Chondrocyte (in vitro differentiated cells): ENCODE results near the gene COQ8A. TPM values are rescaled to one million over a fixed set of nuclear protein-coding genes. Genes with fewer than 3 reads are reported as not detected.

ENCODE experiments used
- DNase-seq: peaks from one replicate; pipeline ENCODE4 v3.0.0; 2021; ENCODE audit warnings: mixed read lengths, low spot score
- H3K27ac Mint-ChIP-seq: one replicate; pipeline ENCODE4 v1.8.0; 2021; ENCODE audit warnings: mild to moderate bottlenecking, moderate library complexity, mixed read lengths; ENCODE audit not compliant: unreplicated experiment
- H3K27me3 Mint-ChIP-seq: 2 replicates; pipeline ENCODE4 v1.8.0; 2021; ENCODE audit warnings: low read depth, mixed read lengths
- H3K36me3 Mint-ChIP-seq: 2 replicates; pipeline ENCODE4 v1.8.0; 2021; ENCODE audit warnings: low read depth, mixed read lengths
- H3K4me1 Mint-ChIP-seq: 2 replicates; pipeline ENCODE4 v1.8.0; 2021; ENCODE audit warnings: low read depth, mild to moderate bottlenecking, mixed read lengths
- H3K4me3 Mint-ChIP-seq: one replicate; pipeline ENCODE4 v1.8.0; 2021; ENCODE audit warnings: mild to moderate bottlenecking, moderate library complexity, mixed read lengths; ENCODE audit not compliant: unreplicated experiment
- H3K9me3 Mint-ChIP-seq: 2 replicates; pipeline ENCODE4 v1.8.0; 2021; ENCODE audit warnings: low read depth, mixed read lengths
- CTCF ChIP-seq: fragments of 200-600 bp; sonication (generic); IDR thresholded peaks from 2 replicates; pipeline ENCODE4 v1.5.0; 2021; ENCODE audit warnings: antibody characterized with exemption, mild to moderate bottlenecking, moderate library complexity
- total RNA-seq: library from RNA; stranded (reverse); gene quantifications from 3 replicates; pipeline ENCODE4 v1.2.1, GENCODE V29; 2021

The COQ8A gene
- total RNA-seq, 1 donor from 2014 or later = 7.4 TPM

- no peak for TF ChIP-seq CTCF
- DNase-seq = no peak
- H3K4me1 Mint-ChIP-seq = peaks cover 16% of the 10 kb centered on the region
- peaks cover 8% of the 10 kb centered on the region for H3K9me3 Mint-ChIP-seq
- no peaks in the 10 kb centered on the region for H3K27me3 Mint-ChIP-seq
- H3K4me3 Mint-ChIP-seq = no peak overlapping the region
- H3K36me3 Mint-ChIP-seq = peaks cover 7% of the 10 kb centered on the region
- H3K27ac Mint-ChIP-seq = no peak overlapping the region
Measured at GRCh38 chr1:226976276-226976977, 36.3 kb downstream of the COQ8A start.

- no peak overlapping the region for H3K4me3 Mint-ChIP-seq
- H3K36me3 Mint-ChIP-seq = peaks cover under 1% of the 10 kb centered on the region
- no peak for DNase-seq
- no peak for TF ChIP-seq CTCF
- H3K27me3 Mint-ChIP-seq = no peaks in the 10 kb centered on the region
- H3K4me1 Mint-ChIP-seq = peaks cover 16% of the 10 kb centered on the region
- no peak overlapping the region for H3K27ac Mint-ChIP-seq
- peaks cover 1% of the 10 kb centered on the region for H3K9me3 Mint-ChIP-seq
Measured at GRCh38 chr1:226976978-226977642, 37.0 kb downstream of the COQ8A start.

GRCh38 chr1:226977643-226978431 is 37.7 kb downstream of the COQ8A start:
- Mint-ChIP-seq H3K4me3 (no peak overlapping the region), H3K4me1 (peaks cover 16% of the 10 kb centered on the region), H3K27me3 (no peaks in the 10 kb centered on the region), H3K9me3 (no peaks in the 10 kb centered on the region), H3K36me3 (no peaks in the 10 kb centered on the region), H3K27ac (no peak overlapping the region)
- DNase-seq = no peak
- no peak for TF ChIP-seq CTCF

- DNase-seq = no peak
- Mint-ChIP-seq H3K27me3 (no peaks in the 10 kb centered on the region), H3K36me3 (no peaks in the 10 kb centered on the region), H3K9me3 (no peaks in the 10 kb centered on the region), H3K4me3 (no peak overlapping the region), H3K4me1 (peaks cover 15% of the 10 kb centered on the region), H3K27ac (no peak overlapping the region)
- no peak for TF ChIP-seq CTCF
Measured at GRCh38 chr1:226978432-226979114, 38.5 kb downstream of the COQ8A start.

GRCh38 chr1:226979115-226979516 is 39.0 kb downstream of the COQ8A start:
- Mint-ChIP-seq H3K9me3 (no peaks in the 10 kb centered on the region), H3K4me3 (no peak overlapping the region), H3K27me3 (no peaks in the 10 kb centered on the region), H3K36me3 (no peaks in the 10 kb centered on the region), H3K27ac (no peak overlapping the region), H3K4me1 (peaks cover 10% of the 10 kb centered on the region)
- DNase-seq = no peak
- TF ChIP-seq CTCF = no peak
